KMS-11 (cell line): Measurements from ENCODE around the gene DMD.

Source experiments
- H2AFZ ChIP-seq: fragments of 200-600 bp; sonication (generic); 2 replicates; pipeline ENCODE4 v1.6.1; 2016; ENCODE audit warnings: antibody characterized with exemption, mixed run types, low read depth
- H3K27ac ChIP-seq: fragments of 200-600 bp; sonication (generic); 2 replicates; pipeline ENCODE4 v1.6.1; 2016; ENCODE audit warnings: mild to moderate bottlenecking, mixed run types
- H3K27me3 ChIP-seq: fragments of 200-600 bp; sonication (generic); 2 replicates; pipeline ENCODE4 v1.6.1; 2017; ENCODE audit warnings: mild to moderate bottlenecking, low read depth, mixed run types, moderate library complexity; ENCODE audit not compliant: insufficient read depth
- H3K36me3 ChIP-seq: fragments of 200-600 bp; sonication (generic); 2 replicates; pipeline ENCODE4 v1.6.1; 2017; ENCODE audit warnings: mild to moderate bottlenecking, mixed run types; ENCODE audit not compliant: insufficient read depth
- H3K4me1 ChIP-seq: fragments of 200-600 bp; sonication (generic); 2 replicates; pipeline ENCODE4 v1.6.1; 2016; ENCODE audit warnings: mild to moderate bottlenecking, low read depth, mixed run types; ENCODE audit not compliant: poor library complexity, severe bottlenecking
- H3K4me2 ChIP-seq: fragments of 200-600 bp; sonication (generic); 2 replicates; pipeline ENCODE4 v1.7.0; 2016; ENCODE audit warnings: mild to moderate bottlenecking, mixed run types
- H3K4me3 ChIP-seq: fragments of 200-600 bp; sonication (generic); IDR thresholded peaks from 2 replicates; pipeline ENCODE4 v1.6.1; 2017; ENCODE audit warnings: low read depth, low read length, mixed read lengths; ENCODE audit not compliant: insufficient read depth
- H3K79me2 ChIP-seq: fragments of 200-600 bp; sonication (generic); 2 replicates; pipeline ENCODE4 v1.6.1; 2016; ENCODE audit warnings: low read depth, mixed run types; ENCODE audit not compliant: insufficient read depth
- H3K9ac ChIP-seq: fragments of 200-600 bp; sonication (generic); 2 replicates; pipeline ENCODE4 v1.6.1; 2016; ENCODE audit warnings: mild to moderate bottlenecking, mixed run types
- H4K20me1 ChIP-seq: fragments of 200-600 bp; sonication (generic); 2 replicates; pipeline ENCODE4 v1.6.1; 2016; ENCODE audit warnings: mild to moderate bottlenecking, mixed run types; ENCODE audit not compliant: insufficient read depth
- CTCF ChIP-seq: fragments of 200-600 bp; sonication (generic); conservative IDR thresholded peaks from 2 replicates; pipeline ENCODE4 v1.6.1; 2017; ENCODE audit warnings: low read depth, mild to moderate bottlenecking, antibody characterized with exemption, low read length, moderate library complexity, mixed read lengths

Gene DMD

DNA sequence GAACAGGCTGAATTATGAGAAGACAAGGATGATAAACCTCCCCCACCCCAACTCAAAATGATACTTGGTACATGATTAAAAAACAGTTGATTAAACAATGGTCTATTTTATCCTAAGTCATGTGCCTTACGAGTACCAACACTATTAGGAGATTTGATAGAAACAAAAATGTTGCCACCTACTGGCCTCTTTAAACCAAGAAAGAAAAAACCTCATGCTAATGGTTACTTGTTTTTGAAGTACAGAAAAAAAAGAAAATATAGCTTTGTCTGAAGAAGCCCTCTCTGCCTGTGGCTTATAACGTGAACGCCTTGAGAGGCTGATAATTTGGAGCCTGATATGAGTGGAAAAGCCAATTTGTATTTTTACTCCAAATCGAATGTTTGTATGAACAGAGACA, 538.2 kb downstream of the DMD start:
- no peak overlapping the region for H3K4me3 ChIP-seq
- TF ChIP-seq CTCF: peak; percentile 24; the same call in 1 of the 2 replicates
- H4K20me1 ChIP-seq: no peaks in the 10 kb centered on the region
- no peak overlapping the region for H3K9ac ChIP-seq
- H3K27ac ChIP-seq: no peak overlapping the region
- H3K4me1 ChIP-seq: no peaks in the 10 kb centered on the region
- no peak overlapping the region for H2AFZ ChIP-seq
- H3K27me3 ChIP-seq: no peaks in the 10 kb centered on the region
- H3K79me2 ChIP-seq: no peaks in the 10 kb centered on the region
- no peaks in the 10 kb centered on the region for H3K36me3 ChIP-seq
- H3K4me2 ChIP-seq: no peak overlapping the region

- Histone ChIP-seq H3K4me1 (no peaks in the 10 kb centered on the region), H3K79me2 (no peaks in the 10 kb centered on the region), H3K27ac (no peak overlapping the region), H3K4me3 (no peak overlapping the region), H2AFZ (no peak overlapping the region), H3K36me3 (no peaks in the 10 kb centered on the region), H3K4me2 (no peak overlapping the region), H3K27me3 (no peaks in the 10 kb centered on the region), H3K9ac (no peak overlapping the region), H4K20me1 (no peaks in the 10 kb centered on the region)
- TF ChIP-seq CTCF: no peak
These were observed 548.8 kb downstream of the DMD start for GRCh38 chrX:32662516-32662915.

GRCh38 chrX:32644476-32645245, 566.7 kb downstream of the DMD start:
- Histone ChIP-seq H3K4me1 (no peaks in the 10 kb centered on the region), H3K27ac (no peak overlapping the region), H3K79me2 (no peaks in the 10 kb centered on the region), H3K9ac (no peak overlapping the region), H3K27me3 (no peaks in the 10 kb centered on the region), H3K36me3 (no peaks in the 10 kb centered on the region), H3K4me2 (no peak overlapping the region), H4K20me1 (no peaks in the 10 kb centered on the region), H3K4me3 (no peak overlapping the region), H2AFZ (no peak overlapping the region)
- no peak for TF ChIP-seq CTCF

DNA sequence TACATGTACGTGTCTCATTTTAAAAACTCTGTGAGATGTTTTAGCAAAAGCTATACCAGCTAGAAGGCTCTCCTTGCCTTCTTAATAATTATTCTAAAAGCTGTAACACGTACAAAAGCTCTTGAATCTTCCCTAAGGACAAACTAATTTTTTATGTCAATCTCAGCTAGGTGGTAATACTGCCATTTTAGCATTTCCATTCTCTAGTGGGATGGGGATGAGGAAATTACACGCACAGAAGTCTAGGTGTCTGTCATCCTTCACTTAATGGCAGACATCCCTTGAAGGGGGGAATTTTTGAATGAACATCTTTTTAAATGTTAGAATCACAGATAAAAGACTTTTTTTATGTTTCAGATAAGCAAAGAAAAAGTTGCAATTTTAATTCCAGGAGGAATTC, 569.1 kb downstream of the DMD start:
- H3K79me2 ChIP-seq: no peaks in the 10 kb centered on the region
- H3K36me3 ChIP-seq: no peaks in the 10 kb centered on the region
- H2AFZ ChIP-seq: no peak overlapping the region
- no peak for TF ChIP-seq CTCF
- H3K4me2 ChIP-seq: no peak overlapping the region
- no peak overlapping the region for H3K4me3 ChIP-seq
- H3K27ac ChIP-seq: no peak overlapping the region
- no peaks in the 10 kb centered on the region for H4K20me1 ChIP-seq
- H3K27me3 ChIP-seq: no peaks in the 10 kb centered on the region
- H3K4me1 ChIP-seq: no peaks in the 10 kb centered on the region
- H3K9ac ChIP-seq: no peak overlapping the region
